H1 (cell line): ENCODE measurements around the gene PTDSS2. TPM values are rescaled to one million over a fixed set of nuclear protein-coding genes. Genes with fewer than 3 reads are reported as not detected.

ENCODE experiments used
- ATF3 ChIP-seq: IDR thresholded peaks from 2 replicates; pipeline ENCODE4 v1.6.1; 2011; ENCODE audit warnings: low read depth, mild to moderate bottlenecking, low read length; ENCODE audit not compliant: insufficient read depth
- CTBP2 ChIP-seq: IDR thresholded peaks from 2 replicates; pipeline ENCODE4 v1.7.0; 2011; ENCODE audit warnings: borderline replicate concordance, mild to moderate bottlenecking, moderate library complexity, mixed read lengths, low read length; ENCODE audit not compliant: insufficient read depth, insufficient read length
- JUN ChIP-seq: IDR thresholded peaks from 2 replicates; pipeline ENCODE4 v1.6.1; 2011; ENCODE audit warnings: low read depth, mild to moderate bottlenecking, improper control_type of control experiment, low read length
- POLR2AphosphoS5 ChIP-seq: IDR thresholded peaks from 2 replicates; pipeline ENCODE4 v1.6.1; 2011; ENCODE audit warnings: low read depth, low read length
- SIN3A ChIP-seq, 2 experiments: IDR thresholded peaks in 1 of 2; conservative IDR thresholded peaks in 1 of 2; 2 replicates each; pipeline ENCODE4 v1.6.1; 2011 to 2012; ENCODE audit warnings: low read length in 2 of 2, improper control_type of control experiment in 1 of 2, low read depth in 1 of 2, mild to moderate bottlenecking in 1 of 2
- TCF12 ChIP-seq: IDR thresholded peaks from 2 replicates; pipeline ENCODE4 v1.6.1; 2011; ENCODE audit warnings: low read depth, mild to moderate bottlenecking, low read length
- TEAD4 ChIP-seq: IDR thresholded peaks from 2 replicates; pipeline ENCODE4 v1.6.1; 2012; ENCODE audit warnings: low read depth, low read length, inconsistent platforms, mixed read lengths
- YY1 ChIP-seq: IDR thresholded peaks from 2 replicates; pipeline ENCODE4 v1.6.1; 2011; ENCODE audit warnings: low read depth, mild to moderate bottlenecking, low read length
- polyA plus RNA-seq, 7 experiments: library from polyadenylated mRNA; depleted of rRNA in 3 of 7; stranded (reverse) in 5 of 7; unstranded in 2 of 7; fragments of >200 nt in 5 of 7; fragments of 200-250 nt in 2 of 7; gene quantifications; 1 replicate in 5 of 7; 2 replicates in 1 of 7; 4 replicates in 1 of 7; pipeline versions ENCODE4 v1.2.1 to v1.2.3, GENCODE V29; 2011 to 2013; ENCODE audit warnings: missing spikeins in 2 of 7, mixed read lengths in 2 of 7
- total RNA-seq: library from RNA; stranded (reverse); fragmentation: NEBNext Ultra II Directional; extraction: Animal tissue kit (Norgen Biotek cat#: 25700); gene quantifications from 2 replicates; pipeline ENCODE4 v1.2.1, GENCODE V29; 2021

PTDSS2 gene
- total and polyA plus RNA-seq, 2 of the 8 experiments (the other 6 are each of a cell fraction or from before 2014, with no cell fraction given), result 48.7 to 68.2 TPM

GRCh38 chr11:429391-429790 lies 20.7 kb upstream of the PTDSS2 start (continued):
- TF ChIP-seq JUN (no peak), ATF3 (no peak), CTBP2 (no peak), SIN3A (conservative IDR thresholded peaks at IDR 0.05 in 1 of 2, IDR thresholded peaks at IDR 0.05 in 1 of 2; ENCODE audit: low read depth in 1 of 2, low read length in 2 of 2) (no peak), TEAD4 (no peak), TCF12 (no peak), YY1 (no peak), POLR2AphosphoS5 (no peak)
